ENCODE measurements around the gene KCNH2. TPM values are rescaled to one million over a fixed set of nuclear protein-coding genes. Genes with fewer than 3 reads are reported as not detected.
"Not testable (repeated sequence)": the region's sequence is repeated elsewhere in the genome, so short reads cannot be mapped to it uniquely, and the experiment has no call there.

The KCNH2 gene
- total and polyA plus RNA-seq, 4 donors: 0.18 to 74.6 (median 0.33) TPM; not detected in 1

DNA sequence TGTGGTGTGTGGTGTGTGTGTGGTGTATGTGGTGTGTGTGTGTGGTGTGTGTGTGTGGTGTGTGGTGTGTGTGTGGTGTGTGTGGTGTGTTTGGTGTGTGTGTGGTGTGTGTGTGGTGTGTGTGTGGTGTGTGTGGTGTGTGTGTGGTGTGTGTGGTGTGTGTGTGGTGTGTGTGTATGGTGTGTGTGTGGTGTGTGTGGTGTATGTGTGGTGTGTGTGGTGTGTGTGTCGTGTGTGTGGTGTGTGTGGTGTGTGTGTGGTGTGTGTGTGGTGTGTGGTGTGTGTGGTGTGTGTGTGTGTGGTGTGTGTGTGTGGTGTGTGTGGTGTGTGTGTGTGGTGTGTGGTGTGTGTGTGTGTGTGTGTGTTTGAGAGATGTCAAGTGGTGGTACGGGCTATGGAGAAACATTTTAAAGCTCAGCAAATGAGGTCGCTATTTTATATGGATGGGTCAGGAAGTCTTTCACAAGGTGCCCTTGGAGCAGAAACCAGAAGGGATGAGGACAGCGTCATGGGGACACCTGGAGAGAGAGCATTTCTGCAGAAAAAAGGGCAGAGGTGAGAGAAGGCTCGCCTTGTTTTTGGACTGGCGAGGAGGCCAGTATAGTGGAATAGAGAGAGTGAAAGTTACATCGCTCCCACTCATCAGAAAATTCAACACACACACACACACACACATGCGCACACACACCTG lies 67.7 kb downstream of the KCNH2 start:
- not testable (repeated sequence) for H3K4me1 ChIP-seq (ENCODE audit: control insufficient read depth in 4 of 4, insufficient read depth in 4 of 4, low read length in 3 of 4); H3K9me3 ChIP-seq (ENCODE audit: control insufficient read depth in 4 of 4, low read length in 3 of 4); H3K4me3 ChIP-seq (ENCODE audit: low read depth in 1 of 3, low read length in 3 of 3); H3K27me3 ChIP-seq (ENCODE audit: control insufficient read depth in 4 of 4, insufficient read depth in 4 of 4, low read length in 3 of 4); H3K9ac ChIP-seq (ENCODE audit: low read depth in 1 of 2, low read length in 2 of 2); DNase-seq (ENCODE audit: low spot score); H3K36me3 ChIP-seq (ENCODE audit: control insufficient read depth in 4 of 4, insufficient read depth in 3 of 4, low read depth in 1 of 4, low read length in 3 of 4); H3K27ac ChIP-seq (ENCODE audit: low read depth in 1 of 2, low read length in 2 of 2)
- 80% methylated on average over 8 of the region's 8 CpGs for WGBS

- WGBS: 74% methylated on average over 8 of the region's 8 CpGs
- TF ChIP-seq EGR1 (IDR thresholded peaks at IDR 0.05; ENCODE audit: low read depth in 2 of 2) (no peak), GABPA (IDR thresholded peaks at IDR 0.05 in 1 of 2, conservative IDR thresholded peaks at IDR 0.05 in 1 of 2) (no peak), REST (IDR thresholded peaks at IDR 0.05) (no peak), RXRA (IDR thresholded peaks at IDR 0.05) (no peak), HNF4A (conservative IDR thresholded peaks at IDR 0.05) (no peak), FOXA1 (IDR thresholded peaks at IDR 0.05) (no peak), NR2F2 (IDR thresholded peaks at IDR 0.05) (no peak), SP1 (IDR thresholded peaks at IDR 0.05) (no peak)
- TF ChIP-seq, protein P1, sequence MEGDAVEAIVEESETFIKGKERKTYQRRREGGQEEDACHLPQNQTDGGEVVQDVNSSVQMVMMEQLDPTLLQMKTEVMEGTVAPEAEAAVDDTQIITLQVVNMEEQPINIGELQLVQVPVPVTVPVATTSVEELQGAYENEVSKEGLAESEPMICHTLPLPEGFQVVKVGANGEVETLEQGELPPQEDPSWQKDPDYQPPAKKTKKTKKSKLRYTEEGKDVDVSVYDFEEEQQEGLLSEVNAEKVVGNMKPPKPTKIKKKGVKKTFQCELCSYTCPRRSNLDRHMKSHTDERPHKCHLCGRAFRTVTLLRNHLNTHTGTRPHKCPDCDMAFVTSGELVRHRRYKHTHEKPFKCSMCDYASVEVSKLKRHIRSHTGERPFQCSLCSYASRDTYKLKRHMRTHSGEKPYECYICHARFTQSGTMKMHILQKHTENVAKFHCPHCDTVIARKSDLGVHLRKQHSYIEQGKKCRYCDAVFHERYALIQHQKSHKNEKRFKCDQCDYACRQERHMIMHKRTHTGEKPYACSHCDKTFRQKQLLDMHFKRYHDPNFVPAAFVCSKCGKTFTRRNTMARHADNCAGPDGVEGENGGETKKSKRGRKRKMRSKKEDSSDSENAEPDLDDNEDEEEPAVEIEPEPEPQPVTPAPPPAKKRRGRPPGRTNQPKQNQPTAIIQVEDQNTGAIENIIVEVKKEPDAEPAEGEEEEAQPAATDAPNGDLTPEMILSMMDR (IDR thresholded peaks at IDR 0.05; ENCODE audit: low read depth, low read length, missing input control): no peak
- TF ChIP-seq, protein P2, sequence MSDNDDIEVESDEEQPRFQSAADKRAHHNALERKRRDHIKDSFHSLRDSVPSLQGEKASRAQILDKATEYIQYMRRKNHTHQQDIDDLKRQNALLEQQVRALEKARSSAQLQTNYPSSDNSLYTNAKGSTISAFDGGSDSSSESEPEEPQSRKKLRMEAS (IDR thresholded peaks at IDR 0.05): no peak
- TF ChIP-seq, protein P3, sequence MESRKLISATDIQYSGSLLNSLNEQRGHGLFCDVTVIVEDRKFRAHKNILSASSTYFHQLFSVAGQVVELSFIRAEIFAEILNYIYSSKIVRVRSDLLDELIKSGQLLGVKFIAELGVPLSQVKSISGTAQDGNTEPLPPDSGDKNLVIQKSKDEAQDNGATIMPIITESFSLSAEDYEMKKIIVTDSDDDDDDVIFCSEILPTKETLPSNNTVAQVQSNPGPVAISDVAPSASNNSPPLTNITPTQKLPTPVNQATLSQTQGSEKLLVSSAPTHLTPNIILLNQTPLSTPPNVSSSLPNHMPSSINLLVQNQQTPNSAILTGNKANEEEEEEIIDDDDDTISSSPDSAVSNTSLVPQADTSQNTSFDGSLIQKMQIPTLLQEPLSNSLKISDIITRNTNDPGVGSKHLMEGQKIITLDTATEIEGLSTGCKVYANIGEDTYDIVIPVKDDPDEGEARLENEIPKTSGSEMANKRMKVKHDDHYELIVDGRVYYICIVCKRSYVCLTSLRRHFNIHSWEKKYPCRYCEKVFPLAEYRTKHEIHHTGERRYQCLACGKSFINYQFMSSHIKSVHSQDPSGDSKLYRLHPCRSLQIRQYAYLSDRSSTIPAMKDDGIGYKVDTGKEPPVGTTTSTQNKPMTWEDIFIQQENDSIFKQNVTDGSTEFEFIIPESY (IDR thresholded peaks at IDR 0.05): no peak
- H3K4me3 ChIP-seq (ENCODE audit: low read depth in 1 of 3, low read length in 3 of 3): no peak overlapping the region
- no peaks in the 10 kb centered on the region for H3K4me1 ChIP-seq (ENCODE audit: control insufficient read depth in 4 of 4, insufficient read depth in 4 of 4, low read length in 3 of 4)
- no peaks in the 10 kb centered on the region for H3K9me3 ChIP-seq (ENCODE audit: control insufficient read depth in 4 of 4, low read length in 3 of 4)
- DNase-seq (ENCODE audit: low spot score): no peak
- no peaks in the 10 kb centered on the region for H3K36me3 ChIP-seq (ENCODE audit: control insufficient read depth in 4 of 4, insufficient read depth in 3 of 4, low read depth in 1 of 4, low read length in 3 of 4)
- no peak overlapping the region for H3K9ac ChIP-seq (ENCODE audit: low read depth in 1 of 2, low read length in 2 of 2)
- no peaks in the 10 kb centered on the region for H3K27me3 ChIP-seq (ENCODE audit: control insufficient read depth in 4 of 4, insufficient read depth in 4 of 4, low read length in 3 of 4)
- no peak overlapping the region for H3K27ac ChIP-seq (ENCODE audit: low read depth in 1 of 2, low read length in 2 of 2)
Measured at GRCh38 chr7:150909200-150909995, 68.7 kb downstream of the KCNH2 start.
